ENCODE measurements around the gene NEO1.

DNA sequence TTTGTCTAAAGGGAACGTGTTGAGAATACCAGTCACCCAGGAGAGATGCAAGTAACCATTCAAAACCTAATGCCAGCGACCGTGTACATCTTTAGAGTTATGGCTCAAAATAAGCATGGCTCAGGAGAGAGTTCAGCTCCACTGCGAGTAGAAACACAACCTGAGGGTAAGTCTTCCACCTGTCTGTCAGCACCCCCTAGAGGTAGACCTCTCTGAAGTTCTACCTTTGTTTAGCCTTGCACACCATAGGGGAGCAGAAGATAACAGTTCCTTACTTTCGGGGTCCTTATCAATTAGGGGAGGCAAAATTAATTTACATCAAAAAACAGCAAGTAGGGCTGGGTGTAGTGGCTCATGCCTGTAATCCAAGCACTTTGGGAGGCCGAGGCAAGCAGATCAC lies 192.1 kb downstream of the NEO1 start:
- TF ChIP-seq BACH2 (CRISPR knock-in tag; IDR thresholded peaks at IDR 0.05; ENCODE audit: borderline replicate concordance) (no peak), RARB (CRISPR knock-in tag; IDR thresholded peaks at IDR 0.05) (no peak), TCF4 (CRISPR knock-in tag; IDR thresholded peaks at IDR 0.05; ENCODE audit: borderline replicate concordance) (no peak), ZNF70 (CRISPR knock-in tag; IDR thresholded peaks at IDR 0.05) (no peak), ARNTL (CRISPR knock-in tag; IDR thresholded peaks at IDR 0.05; ENCODE audit: borderline replicate concordance, low read depth) (no peak), ZNF8 (CRISPR knock-in tag; IDR thresholded peaks at IDR 0.05) (no peak), PPARA (CRISPR knock-in tag; IDR thresholded peaks at IDR 0.05; ENCODE audit: borderline replicate concordance) (no peak), ZC3H10 (CRISPR knock-in tag; IDR thresholded peaks at IDR 0.05) (no peak), OSR1 (CRISPR knock-in tag; IDR thresholded peaks at IDR 0.05) (no peak), ZFP30 (CRISPR knock-in tag; IDR thresholded peaks at IDR 0.05) (no peak), ZFP3 (CRISPR knock-in tag; IDR thresholded peaks at IDR 0.05) (no peak)
- TF ChIP-seq, protein P1, sequence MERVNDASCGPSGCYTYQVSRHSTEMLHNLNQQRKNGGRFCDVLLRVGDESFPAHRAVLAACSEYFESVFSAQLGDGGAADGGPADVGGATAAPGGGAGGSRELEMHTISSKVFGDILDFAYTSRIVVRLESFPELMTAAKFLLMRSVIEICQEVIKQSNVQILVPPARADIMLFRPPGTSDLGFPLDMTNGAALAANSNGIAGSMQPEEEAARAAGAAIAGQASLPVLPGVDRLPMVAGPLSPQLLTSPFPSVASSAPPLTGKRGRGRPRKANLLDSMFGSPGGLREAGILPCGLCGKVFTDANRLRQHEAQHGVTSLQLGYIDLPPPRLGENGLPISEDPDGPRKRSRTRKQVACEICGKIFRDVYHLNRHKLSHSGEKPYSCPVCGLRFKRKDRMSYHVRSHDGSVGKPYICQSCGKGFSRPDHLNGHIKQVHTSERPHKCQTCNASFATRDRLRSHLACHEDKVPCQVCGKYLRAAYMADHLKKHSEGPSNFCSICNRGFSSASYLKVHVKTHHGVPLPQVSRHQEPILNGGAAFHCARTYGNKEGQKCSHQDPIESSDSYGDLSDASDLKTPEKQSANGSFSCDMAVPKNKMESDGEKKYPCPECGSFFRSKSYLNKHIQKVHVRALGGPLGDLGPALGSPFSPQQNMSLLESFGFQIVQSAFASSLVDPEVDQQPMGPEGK (CRISPR knock-in tag; IDR thresholded peaks at IDR 0.05; ENCODE audit: borderline replicate concordance): no peak
- TF ChIP-seq, protein P2, sequence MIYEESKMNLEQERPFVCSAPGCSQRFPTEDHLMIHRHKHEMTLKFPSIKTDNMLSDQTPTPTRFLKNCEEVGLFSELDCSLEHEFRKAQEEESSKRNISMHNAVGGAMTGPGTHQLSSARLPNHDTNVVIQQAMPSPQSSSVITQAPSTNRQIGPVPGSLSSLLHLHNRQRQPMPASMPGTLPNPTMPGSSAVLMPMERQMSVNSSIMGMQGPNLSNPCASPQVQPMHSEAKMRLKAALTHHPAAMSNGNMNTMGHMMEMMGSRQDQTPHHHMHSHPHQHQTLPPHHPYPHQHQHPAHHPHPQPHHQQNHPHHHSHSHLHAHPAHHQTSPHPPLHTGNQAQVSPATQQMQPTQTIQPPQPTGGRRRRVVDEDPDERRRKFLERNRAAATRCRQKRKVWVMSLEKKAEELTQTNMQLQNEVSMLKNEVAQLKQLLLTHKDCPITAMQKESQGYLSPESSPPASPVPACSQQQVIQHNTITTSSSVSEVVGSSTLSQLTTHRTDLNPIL (CRISPR knock-in tag; IDR thresholded peaks at IDR 0.05; ENCODE audit: low read depth): no peak
- TF ChIP-seq, protein P3, sequence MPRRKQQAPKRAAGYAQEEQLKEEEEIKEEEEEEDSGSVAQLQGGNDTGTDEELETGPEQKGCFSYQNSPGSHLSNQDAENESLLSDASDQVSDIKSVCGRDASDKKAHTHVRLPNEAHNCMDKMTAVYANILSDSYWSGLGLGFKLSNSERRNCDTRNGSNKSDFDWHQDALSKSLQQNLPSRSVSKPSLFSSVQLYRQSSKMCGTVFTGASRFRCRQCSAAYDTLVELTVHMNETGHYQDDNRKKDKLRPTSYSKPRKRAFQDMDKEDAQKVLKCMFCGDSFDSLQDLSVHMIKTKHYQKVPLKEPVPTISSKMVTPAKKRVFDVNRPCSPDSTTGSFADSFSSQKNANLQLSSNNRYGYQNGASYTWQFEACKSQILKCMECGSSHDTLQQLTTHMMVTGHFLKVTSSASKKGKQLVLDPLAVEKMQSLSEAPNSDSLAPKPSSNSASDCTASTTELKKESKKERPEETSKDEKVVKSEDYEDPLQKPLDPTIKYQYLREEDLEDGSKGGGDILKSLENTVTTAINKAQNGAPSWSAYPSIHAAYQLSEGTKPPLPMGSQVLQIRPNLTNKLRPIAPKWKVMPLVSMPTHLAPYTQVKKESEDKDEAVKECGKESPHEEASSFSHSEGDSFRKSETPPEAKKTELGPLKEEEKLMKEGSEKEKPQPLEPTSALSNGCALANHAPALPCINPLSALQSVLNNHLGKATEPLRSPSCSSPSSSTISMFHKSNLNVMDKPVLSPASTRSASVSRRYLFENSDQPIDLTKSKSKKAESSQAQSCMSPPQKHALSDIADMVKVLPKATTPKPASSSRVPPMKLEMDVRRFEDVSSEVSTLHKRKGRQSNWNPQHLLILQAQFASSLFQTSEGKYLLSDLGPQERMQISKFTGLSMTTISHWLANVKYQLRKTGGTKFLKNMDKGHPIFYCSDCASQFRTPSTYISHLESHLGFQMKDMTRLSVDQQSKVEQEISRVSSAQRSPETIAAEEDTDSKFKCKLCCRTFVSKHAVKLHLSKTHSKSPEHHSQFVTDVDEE (CRISPR knock-in tag; IDR thresholded peaks at IDR 0.05): no peak
